Measurements from ENCODE around the gene VSTM4.

Gene VSTM4

GRCh38 chr10:49117376-49118070, 2.2 kb upstream of the VSTM4 start:
- no peak for DNase-seq (ENCODE audit: low read depth in 3 of 3, low spot score in 1 of 3)

GRCh38 chr10:49116509-49117375, 1.4 kb upstream of the VSTM4 start:
- no peak for DNase-seq (ENCODE audit: low read depth in 3 of 3, low spot score in 1 of 3)

GRCh38 chr10:49115796-49116508, 630 bp upstream of the VSTM4 start:
- DNase-seq (ENCODE audit: low read depth in 3 of 3, low spot score in 1 of 3): no peak

- DNase-seq (ENCODE audit: low read depth in 3 of 3, low spot score in 1 of 3): no peak
Observed at GRCh38 chr10:49114718-49115014, 656 bp downstream of the VSTM4 start.

- DNase-seq (ENCODE audit: low read depth in 3 of 3, low spot score in 1 of 3): no peak
Observed at GRCh38 chr10:49113741-49114141, 1.6 kb downstream of the VSTM4 start.

GRCh38 chr10:49112851-49113250, 2.5 kb downstream of the VSTM4 start:
- no peak for DNase-seq (ENCODE audit: low read depth in 3 of 3, low spot score in 1 of 3)

GRCh38 chr10:49112098-49112497, 3.2 kb downstream of the VSTM4 start:
- DNase-seq (ENCODE audit: low read depth in 3 of 3, low spot score in 1 of 3): no peak

- no peak for DNase-seq (ENCODE audit: low read depth in 3 of 3, low spot score in 1 of 3)
Observed at GRCh38 chr10:49111320-49111698, 4.0 kb downstream of the VSTM4 start.

GRCh38 chr10:49110684-49111319, 4.5 kb downstream of the VSTM4 start:
- DNase-seq (ENCODE audit: low read depth in 3 of 3, low spot score in 1 of 3): no peak

- DNase-seq (ENCODE audit: low read depth in 3 of 3, low spot score in 1 of 3): no peak
Observed at GRCh38 chr10:49109669-49110340, 5.5 kb downstream of the VSTM4 start.

GRCh38 chr10:49108656-49109055, 6.7 kb downstream of the VSTM4 start:
- no peak for DNase-seq (ENCODE audit: low read depth in 3 of 3, low spot score in 1 of 3)

GRCh38 chr10:49107887-49108267, 7.4 kb downstream of the VSTM4 start:
- DNase-seq (ENCODE audit: low read depth in 3 of 3, low spot score in 1 of 3): no peak

GRCh38 chr10:49107111-49107886, 8.0 kb downstream of the VSTM4 start:
- no peak for DNase-seq (ENCODE audit: low read depth in 3 of 3, low spot score in 1 of 3)

GRCh38 chr10:49106451-49106850, 8.9 kb downstream of the VSTM4 start:
- DNase-seq (ENCODE audit: low read depth in 3 of 3, low spot score in 1 of 3): no peak

- DNase-seq (ENCODE audit: low read depth in 3 of 3, low spot score in 1 of 3): no peak
Observed at GRCh38 chr10:49105076-49105475, 10.2 kb downstream of the VSTM4 start.

GRCh38 chr10:49104323-49104722, 11.0 kb downstream of the VSTM4 start:
- no peak for DNase-seq (ENCODE audit: low read depth in 3 of 3, low spot score in 1 of 3)

- DNase-seq (ENCODE audit: low read depth in 3 of 3, low spot score in 1 of 3): no peak
Observed at GRCh38 chr10:49103761-49104160, 11.6 kb downstream of the VSTM4 start.

GRCh38 chr10:49099046-49099445, 16.3 kb downstream of the VSTM4 start:
- DNase-seq (ENCODE audit: low read depth in 3 of 3, low spot score in 1 of 3): no peak

GRCh38 chr10:49096890-49097445, 18.4 kb downstream of the VSTM4 start:
- DNase-seq (ENCODE audit: low read depth in 3 of 3, low spot score in 1 of 3): no peak

GRCh38 chr10:49094646-49095045, 20.7 kb downstream of the VSTM4 start:
- no peak for DNase-seq (ENCODE audit: low read depth in 3 of 3, low spot score in 1 of 3)

Data from stimulated activated CD4-positive, alpha-beta T cell treated with anti-CD3 and anti-CD28 coated beads, TNF-alpha, amount 100 ng/mL, for 1 hour (primary cell).